ENCODE measurements around the gene UCK2.

GRCh38 chr1:165875171-165875570, 47.8 kb downstream of the UCK2 start:
- TF ChIP-seq EZH2 (IDR thresholded peaks at IDR 0.05), result no peak
- no peak for TF ChIP-seq POLR2AphosphoS5 (IDR thresholded peaks at IDR 0.05; ENCODE audit: borderline replicate concordance, low read depth, low read length)
- TF ChIP-seq FOXP2 (optimal IDR thresholded peaks at IDR 0.05; ENCODE audit: control extremely low read depth, extremely low read length, insufficient read depth), result no peak
